Neural cell (in vitro differentiated cells): ENCODE data around the gene PLCB4.

Experiments
- CTCF ChIP-seq: fragments of 450-650 bp; IDR thresholded peaks from 2 replicates; pipeline ENCODE4 v1.5.1; 2014; ENCODE audit warnings: antibody characterized with exemption, mild to moderate bottlenecking, moderate library complexity; ENCODE audit not compliant: poor library complexity, severe bottlenecking
- EP300 ChIP-seq: fragments of 450-650 bp; conservative IDR thresholded peaks from 2 replicates; pipeline ENCODE4 v1.6.1; 2014; ENCODE audit warnings: antibody characterized with exemption, mild to moderate bottlenecking, moderate library complexity; ENCODE audit not compliant: poor library complexity, severe bottlenecking
- EZH2 ChIP-seq: fragments of 200-600, 300-800 bp; shearing (Covaris generic), sonication (generic); IDR thresholded peaks from 2 replicates; pipeline ENCODE4 v1.6.1; 2014; ENCODE audit warnings: antibody characterized with exemption, low read length, borderline replicate concordance, mild to moderate bottlenecking; ENCODE audit not compliant: insufficient read depth, poor library complexity, severe bottlenecking
- POLR2AphosphoS5 ChIP-seq: IDR thresholded peaks from 2 replicates; pipeline ENCODE4 v1.6.1; 2012
- RAD21 ChIP-seq: fragments of 450-650 bp; conservative IDR thresholded peaks from 2 replicates; pipeline ENCODE4 v1.6.1; 2014; ENCODE audit warnings: antibody characterized with exemption, mild to moderate bottlenecking, moderate library complexity
- REST ChIP-seq: IDR thresholded peaks from 2 replicates; pipeline ENCODE4 v1.6.1; 2012; ENCODE audit warnings: borderline replicate concordance
- SMC3 ChIP-seq: fragments of 450-650 bp; conservative IDR thresholded peaks from 2 replicates; pipeline ENCODE4 v1.6.1; 2014; ENCODE audit warnings: antibody characterized with exemption, mild to moderate bottlenecking, moderate library complexity; ENCODE audit not compliant: poor library complexity
- TAF1 ChIP-seq: IDR thresholded peaks from 2 replicates; pipeline ENCODE4 v1.6.1; 2012; ENCODE audit warnings: low read depth

- TF ChIP-seq EP300 (no peak), EZH2 (no peak), CTCF (no peak), POLR2AphosphoS5 (no peak), TAF1 (no peak), SMC3 (no peak), RAD21 (no peak), REST (no peak)
Measured at GRCh38 chr20:9051508-9051907, 17.4 kb upstream of the PLCB4 start.
